CD4-positive, alpha-beta T cell treated with Interleukin-4 for 1 hour (primary cell): ENCODE measurements around the gene TRIO.

Experiments used
- DNase-seq, 2 donors: peaks; one replicate each; pipeline ENCODE4 v3.0.0-alpha.2; 2020 to 2022

Gene TRIO

GRCh38 chr5:14469551-14470377 is 326.6 kb downstream of the TRIO start:
- DNase-seq = no peak

GRCh38 chr5:14471507-14471906 is 328.4 kb downstream of the TRIO start:
- DNase-seq = no peak

- DNase-seq = no peak
These were observed 329.9 kb downstream of the TRIO start for GRCh38 chr5:14472986-14473567.

GRCh38 chr5:14475045-14475444 is 331.9 kb downstream of the TRIO start:
- DNase-seq = no peak

GRCh38 chr5:14476786-14477435 is 333.8 kb downstream of the TRIO start:
- DNase-seq = no peak

- no peak for DNase-seq
These were observed 336.1 kb downstream of the TRIO start for GRCh38 chr5:14479143-14479696.

GRCh38 chr5:14481349-14481748 is 338.2 kb downstream of the TRIO start:
- DNase-seq = no peak

GRCh38 chr5:14482085-14482484 is 338.9 kb downstream of the TRIO start:
- no peak for DNase-seq

GRCh38 chr5:14483504-14484157 is 340.5 kb downstream of the TRIO start:
- DNase-seq = no peak

- no peak for DNase-seq
These were observed 343.3 kb downstream of the TRIO start for GRCh38 chr5:14486486-14486885.

GRCh38 chr5:14486996-14487896 is 344.1 kb downstream of the TRIO start:
- DNase-seq = no peak

- DNase-seq = no peak
These were observed 344.9 kb downstream of the TRIO start for GRCh38 chr5:14487897-14488570.

- no peak for DNase-seq
These were observed 345.6 kb downstream of the TRIO start for GRCh38 chr5:14488709-14489108.

- DNase-seq = no peak
These were observed 346.5 kb downstream of the TRIO start for GRCh38 chr5:14489643-14490042.

GRCh38 chr5:14490309-14490711 is 347.2 kb downstream of the TRIO start:
- DNase-seq = peak in 1 of 2 donors; percentile 30

GRCh38 chr5:14491015-14491915 is 348.1 kb downstream of the TRIO start:
- DNase-seq = peak in 1 of 2 donors; percentile 16

- DNase-seq = peak in 1 of 2 donors; percentile 16
These were observed 349.3 kb downstream of the TRIO start for GRCh38 chr5:14492331-14492964.

GRCh38 chr5:14495301-14495700 is 352.2 kb downstream of the TRIO start:
- no peak for DNase-seq

- DNase-seq = no peak
These were observed 354.2 kb downstream of the TRIO start for GRCh38 chr5:14497311-14497710.
